ENCODE results near the gene PPIL1. TPM values are rescaled to one million over a fixed set of nuclear protein-coding genes. Genes with fewer than 3 reads are reported as not detected.

Gene PPIL1
- total and polyA plus RNA-seq, 2 of the 13 experiments (the other 11 are each of a cell fraction or from before 2014, with no cell fraction given): 74.2 to 144 TPM

DNA sequence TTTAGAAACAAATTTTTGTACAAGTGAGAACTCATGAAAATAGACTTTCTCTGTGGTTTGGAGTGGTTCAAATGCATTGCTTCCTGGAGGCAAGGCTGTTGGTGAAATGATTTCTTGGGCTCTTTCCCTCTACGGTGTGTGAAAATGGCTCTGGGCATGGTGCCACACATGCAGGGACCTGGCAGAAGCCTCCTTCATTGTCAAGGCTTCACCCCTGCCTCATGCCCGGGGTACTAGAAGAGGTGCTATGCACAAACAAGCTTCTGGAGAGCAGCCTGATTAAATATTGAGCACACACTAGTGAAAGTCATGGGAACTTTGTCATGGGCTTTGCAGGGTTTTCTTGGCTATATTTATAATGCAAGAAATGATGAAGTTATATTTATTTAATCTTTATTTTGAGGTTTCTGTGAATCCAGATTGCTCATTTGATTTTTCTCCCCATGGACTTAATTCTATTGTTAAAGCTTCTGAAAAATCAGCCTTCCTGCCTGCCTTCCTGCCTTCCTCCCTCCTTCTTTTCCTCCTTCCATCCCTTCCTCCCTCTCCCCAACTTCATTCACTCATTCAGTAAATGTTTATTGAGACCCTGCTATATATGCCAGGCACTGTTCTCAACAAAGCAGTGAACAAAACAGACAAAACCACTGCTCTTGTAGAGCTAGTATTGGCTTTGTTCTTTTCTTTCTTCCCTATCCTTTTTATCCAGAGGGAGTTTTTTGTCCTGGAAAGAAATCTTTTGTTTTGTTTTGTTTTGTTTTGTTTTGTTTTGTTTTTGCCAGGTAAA lies 32.1 kb upstream of the PPIL1 start:
- no peaks in the 10 kb centered on the region for H4K20me1 ChIP-seq (ENCODE audit: insufficient read depth, low read length)
- intact Hi-C loops (cut with micrococcal nuclease; ENCODE audit: unreplicated experiment) (no loop called here), in situ Hi-C loops (cut with HindIII; ENCODE audit: extremely low pct_ligation_motif_present, low pct_unique_long_range_greater_than_20kb) (no loop called here)
- no peak overlapping the region for H3K4me3 ChIP-seq (replicated peaks in 1 of 3; ENCODE audit: insufficient read depth in 1 of 3, low read depth in 2 of 3, low read length in 3 of 3)
- no peak for DNase-seq (ENCODE audit: low spot score)
- no peak for ATAC-seq
- ChIA-PET CTCF (ENCODE audit: low intra/inter-chr PET ratio, low total read pairs) (no interaction called here), POLR2A (interaction anchor here (1.4 kb wide), 1 partner anchor 7 kb away, joined by 3 read pairs; no protein-coding TSS in a partner anchor)
- H3K27me3 ChIP-seq (ENCODE audit: control insufficient read depth in 1 of 2, insufficient read depth in 2 of 2, low read length in 2 of 2): no peaks in the 10 kb centered on the region
- no peak overlapping the region for H3K9ac ChIP-seq (ENCODE audit: insufficient read depth, low read depth, low read length)
- no TSS peak for BruUV-seq (replicated peaks)
- no peaks in the 10 kb centered on the region for H3K4me1 ChIP-seq (ENCODE audit: insufficient read depth, low read length)
- H3K79me2 ChIP-seq (ENCODE audit: insufficient read depth, low read length): no peaks in the 10 kb centered on the region
- WGBS (ENCODE audit: low lambda C conversion rate): 79% methylated on average over 2 of the region's 2 CpGs
- H3K9me3 ChIP-seq (ENCODE audit: low read length): no peaks in the 10 kb centered on the region
- H3K36me3 ChIP-seq (replicated peaks in 1 of 2; ENCODE audit: control insufficient read depth in 1 of 2, insufficient read depth in 2 of 2, low read length in 2 of 2): peaks cover 16 to 41% of the 10 kb centered on the region in 2 experiments
- no peak for FAIRE-seq
- no peak overlapping the region for H2AFZ ChIP-seq (ENCODE audit: low read length)
- H3K27ac ChIP-seq (ENCODE audit: extremely low read length, insufficient read depth, low read length): no peak overlapping the region
- no peak overlapping the region for H3K4me2 ChIP-seq (ENCODE audit: low read depth, low read length)
- TF ChIP-seq ZFP1 (CRISPR knock-in tag; IDR thresholded peaks at IDR 0.05): no peak
- TF ChIP-seq, protein P1, sequence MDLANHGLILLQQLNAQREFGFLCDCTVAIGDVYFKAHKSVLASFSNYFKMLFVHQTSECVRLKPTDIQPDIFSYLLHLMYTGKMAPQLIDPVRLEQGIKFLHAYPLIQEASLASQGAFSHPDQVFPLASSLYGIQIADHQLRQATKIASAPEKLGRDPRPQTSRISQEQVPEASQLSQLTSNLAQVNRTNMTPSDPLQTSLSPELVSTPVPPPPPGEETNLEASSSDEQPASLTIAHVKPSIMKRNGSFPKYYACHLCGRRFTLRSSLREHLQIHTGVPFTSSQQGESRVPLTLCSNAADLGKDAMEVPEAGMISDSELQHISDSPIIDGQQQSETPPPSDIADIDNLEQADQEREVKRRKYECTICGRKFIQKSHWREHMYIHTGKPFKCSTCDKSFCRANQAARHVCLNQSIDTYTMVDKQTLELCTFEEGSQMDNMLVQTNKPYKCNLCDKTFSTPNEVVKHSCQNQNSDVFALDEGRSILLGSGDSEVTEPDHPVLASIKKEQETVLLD (CRISPR knock-in tag; IDR thresholded peaks at IDR 0.05; ENCODE audit: low read depth): no peak
- TF ChIP-seq, protein P2, sequence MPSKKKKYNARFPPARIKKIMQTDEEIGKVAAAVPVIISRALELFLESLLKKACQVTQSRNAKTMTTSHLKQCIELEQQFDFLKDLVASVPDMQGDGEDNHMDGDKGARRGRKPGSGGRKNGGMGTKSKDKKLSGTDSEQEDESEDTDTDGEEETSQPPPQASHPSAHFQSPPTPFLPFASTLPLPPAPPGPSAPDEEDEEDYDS (CRISPR knock-in tag; IDR thresholded peaks at IDR 0.05): no peak
- TF ChIP-seq, protein P3, sequence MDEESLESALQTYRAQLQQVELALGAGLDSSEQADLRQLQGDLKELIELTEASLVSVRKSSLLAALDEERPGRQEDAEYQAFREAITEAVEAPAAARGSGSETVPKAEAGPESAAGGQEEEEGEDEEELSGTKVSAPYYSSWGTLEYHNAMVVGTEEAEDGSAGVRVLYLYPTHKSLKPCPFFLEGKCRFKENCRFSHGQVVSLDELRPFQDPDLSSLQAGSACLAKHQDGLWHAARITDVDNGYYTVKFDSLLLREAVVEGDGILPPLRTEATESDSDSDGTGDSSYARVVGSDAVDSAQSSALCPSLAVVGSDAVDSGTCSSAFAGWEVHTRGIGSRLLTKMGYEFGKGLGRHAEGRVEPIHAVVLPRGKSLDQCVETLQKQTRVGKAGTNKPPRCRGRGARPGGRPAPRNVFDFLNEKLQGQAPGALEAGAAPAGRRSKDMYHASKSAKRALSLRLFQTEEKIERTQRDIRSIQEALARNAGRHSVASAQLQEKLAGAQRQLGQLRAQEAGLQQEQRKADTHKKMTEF (CRISPR knock-in tag; IDR thresholded peaks at IDR 0.05): no peak
- TF ChIP-seq, protein P4, sequence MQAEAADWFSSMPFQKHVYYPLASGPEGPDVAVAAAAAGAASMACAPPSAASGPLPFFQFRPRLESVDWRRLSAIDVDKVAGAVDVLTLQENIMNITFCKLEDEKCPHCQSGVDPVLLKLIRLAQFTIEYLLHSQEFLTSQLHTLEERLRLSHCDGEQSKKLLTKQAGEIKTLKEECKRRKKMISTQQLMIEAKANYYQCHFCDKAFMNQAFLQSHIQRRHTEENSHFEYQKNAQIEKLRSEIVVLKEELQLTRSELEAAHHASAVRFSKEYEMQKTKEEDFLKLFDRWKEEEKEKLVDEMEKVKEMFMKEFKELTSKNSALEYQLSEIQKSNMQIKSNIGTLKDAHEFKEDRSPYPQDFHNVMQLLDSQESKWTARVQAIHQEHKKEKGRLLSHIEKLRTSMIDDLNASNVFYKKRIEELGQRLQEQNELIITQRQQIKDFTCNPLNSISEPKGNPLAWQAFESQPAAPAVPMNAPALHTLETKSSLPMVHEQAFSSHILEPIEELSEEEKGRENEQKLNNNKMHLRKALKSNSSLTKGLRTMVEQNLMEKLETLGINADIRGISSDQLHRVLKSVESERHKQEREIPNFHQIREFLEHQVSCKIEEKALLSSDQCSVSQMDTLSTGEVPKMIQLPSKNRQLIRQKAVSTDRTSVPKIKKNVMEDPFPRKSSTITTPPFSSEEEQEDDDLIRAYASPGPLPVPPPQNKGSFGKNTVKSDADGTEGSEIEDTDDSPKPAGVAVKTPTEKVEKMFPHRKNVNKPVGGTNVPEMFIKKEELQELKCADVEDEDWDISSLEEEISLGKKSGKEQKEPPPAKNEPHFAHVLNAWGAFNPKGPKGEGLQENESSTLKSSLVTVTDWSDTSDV (CRISPR knock-in tag; IDR thresholded peaks at IDR 0.05): no peak
- TF ChIP-seq ZNF441 (CRISPR knock-in tag; IDR thresholded peaks at IDR 0.05; ENCODE audit: borderline replicate concordance): no peak
- TF ChIP-seq, protein P5, sequence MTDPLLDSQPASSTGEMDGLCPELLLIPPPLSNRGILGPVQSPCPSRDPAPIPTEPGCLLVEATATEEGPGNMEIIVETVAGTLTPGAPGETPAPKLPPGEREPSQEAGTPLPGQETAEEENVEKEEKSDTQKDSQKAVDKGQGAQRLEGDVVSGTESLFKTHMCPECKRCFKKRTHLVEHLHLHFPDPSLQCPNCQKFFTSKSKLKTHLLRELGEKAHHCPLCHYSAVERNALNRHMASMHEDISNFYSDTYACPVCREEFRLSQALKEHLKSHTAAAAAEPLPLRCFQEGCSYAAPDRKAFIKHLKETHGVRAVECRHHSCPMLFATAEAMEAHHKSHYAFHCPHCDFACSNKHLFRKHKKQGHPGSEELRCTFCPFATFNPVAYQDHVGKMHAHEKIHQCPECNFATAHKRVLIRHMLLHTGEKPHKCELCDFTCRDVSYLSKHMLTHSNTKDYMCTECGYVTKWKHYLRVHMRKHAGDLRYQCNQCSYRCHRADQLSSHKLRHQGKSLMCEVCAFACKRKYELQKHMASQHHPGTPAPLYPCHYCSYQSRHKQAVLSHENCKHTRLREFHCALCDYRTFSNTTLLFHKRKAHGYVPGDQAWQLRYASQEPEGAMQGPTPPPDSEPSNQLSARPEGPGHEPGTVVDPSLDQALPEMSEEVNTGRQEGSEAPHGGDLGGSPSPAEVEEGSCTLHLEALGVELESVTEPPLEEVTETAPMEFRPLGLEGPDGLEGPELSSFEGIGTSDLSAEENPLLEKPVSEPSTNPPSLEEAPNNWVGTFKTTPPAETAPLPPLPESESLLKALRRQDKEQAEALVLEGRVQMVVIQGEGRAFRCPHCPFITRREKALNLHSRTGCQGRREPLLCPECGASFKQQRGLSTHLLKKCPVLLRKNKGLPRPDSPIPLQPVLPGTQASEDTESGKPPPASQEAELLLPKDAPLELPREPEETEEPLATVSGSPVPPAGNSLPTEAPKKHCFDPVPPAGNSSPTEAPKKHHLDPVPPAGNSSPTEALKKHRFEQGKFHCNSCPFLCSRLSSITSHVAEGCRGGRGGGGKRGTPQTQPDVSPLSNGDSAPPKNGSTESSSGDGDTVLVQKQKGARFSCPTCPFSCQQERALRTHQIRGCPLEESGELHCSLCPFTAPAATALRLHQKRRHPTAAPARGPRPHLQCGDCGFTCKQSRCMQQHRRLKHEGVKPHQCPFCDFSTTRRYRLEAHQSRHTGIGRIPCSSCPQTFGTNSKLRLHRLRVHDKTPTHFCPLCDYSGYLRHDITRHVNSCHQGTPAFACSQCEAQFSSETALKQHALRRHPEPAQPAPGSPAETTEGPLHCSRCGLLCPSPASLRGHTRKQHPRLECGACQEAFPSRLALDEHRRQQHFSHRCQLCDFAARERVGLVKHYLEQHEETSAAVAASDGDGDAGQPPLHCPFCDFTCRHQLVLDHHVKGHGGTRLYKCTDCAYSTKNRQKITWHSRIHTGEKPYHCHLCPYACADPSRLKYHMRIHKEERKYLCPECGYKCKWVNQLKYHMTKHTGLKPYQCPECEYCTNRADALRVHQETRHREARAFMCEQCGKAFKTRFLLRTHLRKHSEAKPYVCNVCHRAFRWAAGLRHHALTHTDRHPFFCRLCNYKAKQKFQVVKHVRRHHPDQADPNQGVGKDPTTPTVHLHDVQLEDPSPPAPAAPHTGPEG (CRISPR knock-in tag; IDR thresholded peaks at IDR 0.05): no peak
- TF ChIP-seq ZNF205 (CRISPR knock-in tag; IDR thresholded peaks at IDR 0.05): no peak

Data from HepG2 (cell line).